Pulmonary artery endothelial cell (primary cell): ENCODE results near the gene KCNH1. TPM values are rescaled to one million over a fixed set of nuclear protein-coding genes. Genes with fewer than 3 reads are reported as not detected.

Experiments
- DNase-seq: peaks from one replicate; pipeline ENCODE4 v3.0.0-alpha.2; 2011; ENCODE audit warnings: low read depth, low spot score
- total RNA-seq: library from RNA; depleted of rRNA; stranded (reverse); fragments of >200 nt; gene quantifications from 2 replicates; pipeline ENCODE4 v1.2.3, GENCODE V29; 2014

KCNH1 gene
- total RNA-seq, 1 donor from 2014 or later, result not detected

DNA sequence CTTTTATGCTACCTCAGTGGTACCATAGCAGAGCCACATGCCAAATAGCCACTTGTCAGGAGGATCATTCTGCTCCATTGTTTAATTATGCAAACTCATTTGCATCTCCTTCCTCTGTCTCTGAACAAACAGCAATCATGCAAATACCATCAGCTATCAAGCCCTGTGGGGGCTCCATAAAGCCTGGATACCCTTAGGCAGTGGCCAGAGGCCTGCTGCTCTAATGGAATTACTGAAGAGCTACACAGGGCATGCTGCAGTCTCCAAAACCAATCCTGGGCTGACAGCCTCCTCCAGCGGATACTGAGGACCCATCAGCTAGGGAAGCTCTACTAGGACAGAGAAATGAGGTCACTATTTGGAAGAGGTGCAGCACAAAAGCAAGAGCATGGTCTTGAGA lies 376.3 kb downstream of the KCNH1 start:
- DNase-seq, result no peak

DNA sequence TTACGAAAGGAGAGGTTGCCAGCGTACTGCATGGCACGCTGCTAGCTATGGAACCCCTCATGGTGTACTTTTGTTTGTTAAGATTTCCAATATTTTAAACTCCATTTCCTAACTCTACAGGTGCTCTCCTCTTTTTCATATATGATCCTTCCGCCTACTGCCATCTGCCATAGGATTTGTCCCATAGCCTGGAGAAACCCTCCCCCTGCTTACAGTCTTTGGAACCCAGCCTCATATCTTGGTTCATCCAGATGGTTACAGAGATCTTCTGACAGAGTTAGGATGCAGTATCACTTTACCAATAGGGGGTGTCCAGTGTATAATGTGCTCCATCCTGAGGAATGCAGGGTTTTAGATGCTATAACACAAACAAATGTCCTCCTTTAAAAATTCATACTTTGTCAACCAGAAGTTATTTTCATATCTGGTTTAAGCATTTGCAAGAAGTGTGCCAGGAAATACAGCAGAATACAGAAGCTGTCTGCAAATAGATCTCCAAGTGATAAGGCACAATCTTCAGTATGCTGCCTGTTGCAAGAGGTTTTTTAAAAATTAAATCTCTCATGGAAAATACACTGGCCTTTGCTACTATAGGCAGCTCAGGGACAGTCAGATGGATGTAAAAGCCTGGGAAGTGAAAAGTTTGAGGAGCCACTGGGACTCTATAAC lies 377.8 kb downstream of the KCNH1 start:
- DNase-seq, result no peak

DNA sequence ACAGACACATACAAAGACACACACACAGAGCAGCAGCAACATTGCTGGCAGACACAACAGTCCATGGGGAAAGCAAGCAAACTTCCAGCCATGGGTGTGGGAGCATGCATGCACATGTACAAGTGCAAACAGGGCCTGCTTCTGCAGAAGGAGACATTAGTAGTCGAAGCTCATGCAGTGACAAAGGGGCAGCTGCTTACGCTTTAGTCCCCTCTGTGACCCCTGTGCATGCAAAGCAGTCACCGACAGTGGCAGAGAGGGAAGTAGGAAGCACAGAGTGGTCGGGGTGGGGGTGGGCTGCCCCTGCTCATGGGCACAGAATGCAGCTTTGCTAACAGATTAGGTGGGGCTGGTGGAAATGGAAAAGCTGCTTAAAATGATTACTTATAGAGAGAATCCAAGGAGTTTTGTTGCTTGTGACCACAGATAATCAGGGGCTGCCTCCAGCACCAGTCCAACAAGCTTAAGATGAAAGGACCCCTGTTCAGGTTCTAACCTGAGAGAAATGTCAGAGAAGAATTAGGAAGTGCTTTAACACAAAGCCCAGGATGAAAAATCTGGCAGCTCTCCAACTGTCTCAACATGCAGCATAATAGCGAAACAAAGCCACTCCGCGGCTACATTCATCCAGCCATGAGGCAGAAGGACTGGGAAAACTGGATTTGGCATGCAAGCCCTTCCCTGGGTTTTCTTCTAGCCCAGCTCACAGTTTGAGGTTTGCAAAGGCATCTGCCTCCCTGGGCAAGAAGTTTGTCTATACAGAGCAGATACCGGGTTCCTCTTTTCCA lies 378.9 kb downstream of the KCNH1 start:
- no peak for DNase-seq

DNA sequence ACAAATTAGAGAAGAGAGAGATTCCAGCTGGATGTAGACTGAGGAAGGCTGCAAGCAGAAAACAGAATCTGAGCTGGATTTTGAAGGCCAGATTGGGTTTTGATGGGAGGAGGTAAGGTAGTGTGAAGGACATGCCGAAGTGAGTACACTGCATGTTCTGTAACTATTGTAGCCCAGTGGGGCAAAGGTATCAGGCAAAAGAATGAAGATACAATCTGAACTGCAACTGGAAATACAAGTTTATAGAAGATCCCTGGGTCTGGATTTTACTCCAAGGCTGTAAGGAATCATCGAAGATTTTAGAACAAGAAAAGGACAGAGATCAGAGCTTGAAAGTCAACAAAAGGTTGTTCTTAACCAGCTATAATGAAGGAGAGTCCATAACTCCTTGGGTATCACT lies 382.0 kb downstream of the KCNH1 start:
- no peak for DNase-seq

DNA sequence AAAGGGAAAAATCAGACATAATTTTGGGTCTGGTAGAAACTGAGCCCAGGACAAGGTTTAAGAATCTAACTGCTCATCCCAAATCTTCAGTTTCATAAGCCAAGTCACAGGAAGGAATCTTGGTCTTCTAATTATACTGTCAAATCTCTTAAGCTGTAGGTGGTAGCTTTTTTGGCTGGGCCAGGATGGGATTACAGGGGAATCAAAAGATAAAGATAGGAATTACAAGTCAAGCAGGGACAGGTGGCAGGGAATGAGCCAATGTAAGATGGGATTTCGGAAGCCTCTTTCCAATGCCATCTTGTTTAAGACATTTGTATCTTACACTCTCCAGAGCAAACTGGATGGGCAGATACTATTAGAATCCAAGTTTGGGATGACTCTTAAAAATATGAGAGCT lies 383.5 kb downstream of the KCNH1 start:
- no peak for DNase-seq

DNA sequence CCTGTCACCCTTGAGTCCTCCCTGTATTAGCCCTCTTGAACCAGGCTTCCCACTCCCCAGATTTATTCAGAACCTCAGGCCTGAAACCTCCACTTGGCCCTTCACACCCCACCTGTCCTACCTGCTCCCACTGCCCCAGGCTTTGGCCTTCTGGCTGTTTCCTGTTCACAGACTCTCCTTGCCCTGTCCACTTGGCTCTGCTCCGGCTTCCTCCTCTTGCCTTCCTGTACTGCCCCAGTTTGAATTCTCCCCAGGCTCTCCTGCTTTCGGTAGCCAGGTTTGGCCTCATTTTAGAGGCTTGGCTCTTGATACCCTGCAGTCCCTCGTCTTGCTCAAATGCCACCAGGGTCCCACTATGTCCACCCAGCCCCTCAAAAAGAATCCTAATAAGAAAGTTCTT lies 385.2 kb downstream of the KCNH1 start:
- no peak for DNase-seq

DNA sequence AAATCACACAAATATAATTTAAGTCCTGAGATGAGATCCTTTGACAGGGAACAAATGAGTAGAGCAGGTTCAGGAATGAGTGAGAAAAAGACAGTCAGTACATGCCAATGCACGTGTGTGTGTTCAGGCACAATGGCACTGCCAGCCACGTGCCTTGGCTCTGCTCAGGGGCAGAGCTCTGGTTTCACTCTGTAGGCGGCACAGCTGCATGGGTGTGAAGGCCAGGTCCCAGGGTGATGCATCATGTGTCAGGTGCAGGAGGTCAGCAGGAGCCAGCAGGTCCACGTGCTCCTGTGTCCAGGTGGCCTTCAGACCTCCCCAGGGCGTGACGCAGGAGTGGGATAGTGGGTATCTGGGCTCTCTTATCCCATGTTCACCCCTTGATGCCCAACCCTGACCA lies 386.1 kb downstream of the KCNH1 start:
- no peak for DNase-seq

DNA sequence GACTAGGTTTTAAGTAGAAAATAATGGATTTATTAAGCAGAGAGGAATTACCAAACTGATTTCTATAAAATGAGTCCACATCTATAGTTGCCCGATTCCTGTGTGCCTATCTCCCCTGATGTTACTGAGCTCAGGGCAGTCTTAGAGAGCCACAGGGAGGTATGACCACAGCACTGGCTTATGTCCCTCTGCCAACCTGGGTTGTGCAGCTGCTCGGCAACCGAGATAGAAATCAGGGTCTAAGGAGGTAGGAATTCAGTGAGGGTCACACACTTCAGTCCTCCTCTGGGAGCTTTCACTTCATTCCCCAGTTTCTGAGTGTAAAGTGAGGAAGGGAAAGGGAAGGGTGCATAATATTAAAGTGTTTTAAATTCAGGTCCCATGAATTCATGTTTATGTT lies 386.8 kb downstream of the KCNH1 start:
- no peak for DNase-seq

DNA sequence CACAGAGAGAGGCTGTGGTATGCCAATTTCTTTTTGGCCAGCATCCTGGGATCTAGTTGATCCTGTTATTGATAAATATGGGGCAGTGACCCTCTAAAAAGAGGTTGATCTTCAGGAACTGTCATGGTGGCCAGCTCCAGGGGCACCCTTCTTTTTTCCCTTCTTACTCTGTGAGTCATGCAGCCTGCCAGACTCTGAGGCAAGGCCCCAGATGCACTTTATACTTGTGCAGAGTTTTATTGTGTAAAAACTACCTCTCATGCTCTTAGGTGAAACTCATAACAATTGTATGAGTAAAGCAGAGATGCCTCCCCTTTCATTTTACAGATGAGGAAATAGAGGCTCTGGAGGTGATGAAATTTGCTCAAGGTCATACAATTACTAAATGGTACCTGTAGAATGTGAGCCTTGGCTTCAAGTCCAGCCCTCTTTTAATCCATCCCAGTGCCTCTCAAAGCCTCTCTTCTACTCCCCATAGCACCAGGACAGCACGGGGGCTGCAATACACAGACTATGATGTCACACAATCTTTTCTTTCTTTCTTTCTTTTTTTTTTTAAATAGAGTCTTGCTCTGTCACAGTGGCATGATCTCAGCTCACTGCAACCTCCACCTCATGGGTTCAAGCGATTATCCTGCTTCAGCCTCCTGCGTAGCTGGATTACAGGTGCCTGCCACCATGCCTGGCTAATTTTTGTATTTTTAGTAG lies 387.8 kb downstream of the KCNH1 start:
- DNase-seq, result no peak

DNA sequence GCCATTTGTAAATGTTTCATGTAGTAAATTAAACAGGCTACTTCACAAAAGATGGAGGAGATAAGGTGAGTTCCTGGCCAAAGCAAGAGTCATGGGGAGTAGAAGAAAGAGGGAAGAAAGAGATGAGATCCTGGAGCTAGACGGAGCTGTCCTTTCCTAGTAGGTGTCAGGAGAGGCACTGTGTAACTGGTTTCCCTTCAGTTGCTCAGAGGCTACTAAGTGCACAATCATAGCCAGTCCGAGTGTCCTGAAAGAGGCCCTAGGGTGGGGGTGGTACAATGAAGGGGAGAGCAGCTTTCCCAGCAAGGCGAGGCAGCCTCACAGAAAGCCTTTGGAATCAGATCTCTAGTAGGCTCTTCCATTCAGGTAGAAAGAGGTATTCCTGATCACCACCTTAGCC lies 390.9 kb downstream of the KCNH1 start:
- DNase-seq, result no peak

DNA sequence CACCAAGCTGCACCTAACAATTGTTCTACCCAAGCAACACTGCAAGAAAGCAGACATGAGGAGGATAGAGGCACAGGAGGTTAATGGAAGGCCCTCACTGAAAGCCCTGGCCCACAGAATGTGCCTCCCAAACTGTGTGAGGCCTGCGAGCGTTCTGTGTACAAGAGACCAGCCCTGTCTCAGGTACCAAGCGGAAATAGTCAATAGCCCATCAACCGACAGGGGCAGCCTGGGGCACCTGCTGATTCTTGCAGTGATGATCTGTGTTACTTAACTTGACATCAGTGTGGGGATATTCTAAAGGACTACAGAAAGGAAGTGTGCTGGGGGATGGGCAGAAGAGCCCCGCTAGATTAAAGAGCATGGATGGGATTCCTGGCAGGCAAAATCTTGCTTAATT lies 392.4 kb downstream of the KCNH1 start:
- DNase-seq, result no peak

DNA sequence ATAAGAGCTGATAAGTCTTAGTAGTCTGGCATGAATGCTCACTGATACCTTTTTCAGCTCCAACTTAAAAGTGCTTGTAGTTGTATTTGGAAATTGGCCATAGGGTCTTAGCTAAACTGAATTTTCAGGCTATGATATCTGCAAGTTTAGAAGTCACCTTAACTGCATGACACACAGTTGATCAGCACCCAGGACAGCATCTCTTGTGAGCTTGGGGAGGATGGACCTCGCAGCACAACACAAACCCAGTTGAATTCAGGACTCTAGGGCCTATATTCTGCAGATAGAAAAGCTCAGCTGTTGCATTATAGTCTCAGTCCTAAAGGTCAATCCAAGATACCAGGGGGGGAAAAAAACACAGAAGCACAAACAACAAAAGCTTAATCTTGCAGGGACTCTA lies 394.3 kb downstream of the KCNH1 start:
- no peak for DNase-seq

DNA sequence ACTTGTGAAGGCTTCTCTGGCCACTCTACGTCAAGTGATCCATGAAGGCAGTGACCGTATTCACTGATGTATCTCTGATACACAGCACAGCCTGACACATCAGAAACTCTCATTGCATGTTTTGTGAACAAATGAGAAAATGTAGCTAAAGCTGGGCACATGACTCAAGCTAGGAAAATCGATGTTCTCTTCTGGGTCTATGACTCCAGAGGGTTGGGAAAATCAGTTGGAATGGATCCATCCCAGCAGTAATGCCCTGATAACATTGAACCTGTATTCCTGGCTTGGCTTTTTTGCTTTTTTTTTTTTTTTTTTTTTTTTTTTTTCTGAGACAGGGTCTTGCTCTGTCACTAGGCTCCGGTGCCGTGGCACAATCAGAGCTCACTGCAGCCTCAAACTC lies 395.7 kb downstream of the KCNH1 start:
- no peak for DNase-seq

DNA sequence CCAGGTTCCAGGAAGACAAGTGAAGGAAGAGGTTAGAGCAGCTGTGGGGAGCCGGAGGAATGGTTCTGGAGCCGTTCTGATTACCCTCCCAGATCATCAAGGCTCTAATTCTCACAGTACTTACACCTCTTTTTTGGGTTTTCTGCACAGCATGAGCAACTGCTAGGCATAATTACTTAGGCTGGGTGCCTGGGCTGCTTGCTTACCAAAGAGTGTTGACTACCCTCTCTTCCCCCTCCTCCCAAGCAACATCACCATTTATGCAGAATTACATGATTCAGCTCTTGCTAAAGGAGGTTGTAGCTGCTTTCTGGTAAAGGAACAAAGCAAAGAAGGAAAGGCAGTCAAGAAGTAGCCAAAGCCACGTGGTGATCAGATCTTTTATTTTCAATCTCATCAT lies 397.2 kb downstream of the KCNH1 start:
- no peak for DNase-seq

DNA sequence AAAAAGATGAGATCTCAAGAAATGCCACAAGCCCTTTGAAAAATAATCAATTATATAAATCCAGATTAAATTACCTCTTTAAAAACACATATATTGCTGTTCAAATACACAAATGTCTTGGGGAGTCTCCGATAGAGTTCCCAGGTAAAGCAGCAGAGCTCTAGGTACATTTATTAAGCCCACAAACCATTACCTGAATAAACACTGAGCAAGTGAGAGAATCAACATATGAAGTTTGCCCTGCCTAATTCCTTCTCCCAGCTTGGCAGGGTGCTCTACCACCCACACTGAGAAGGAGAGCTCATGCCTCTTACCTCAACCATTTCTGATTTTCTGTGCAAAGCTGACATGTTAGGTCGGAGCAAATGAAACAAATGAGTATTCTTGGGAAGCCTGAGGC lies 402.4 kb downstream of the KCNH1 start:
- no peak for DNase-seq

DNA sequence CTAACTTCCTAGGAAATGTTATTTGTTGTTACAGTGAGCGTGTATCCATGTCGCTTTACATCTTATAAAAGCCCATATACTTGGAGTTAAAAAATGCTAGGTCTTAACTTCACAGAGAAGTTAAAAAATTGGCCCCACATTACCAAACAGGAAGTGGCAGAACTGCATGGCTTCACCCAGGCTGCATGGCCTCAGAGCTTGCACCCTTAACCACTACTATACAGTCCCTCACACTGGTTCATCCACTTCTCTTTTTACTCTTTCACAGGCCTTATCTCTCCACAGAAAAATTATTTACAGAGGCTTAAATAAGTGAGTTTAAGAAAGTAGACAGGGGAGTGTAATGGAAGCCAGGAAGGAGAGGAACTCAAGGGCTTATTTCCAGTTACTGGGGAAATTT lies 402.8 kb downstream of the KCNH1 start:
- DNase-seq, result no peak

DNA sequence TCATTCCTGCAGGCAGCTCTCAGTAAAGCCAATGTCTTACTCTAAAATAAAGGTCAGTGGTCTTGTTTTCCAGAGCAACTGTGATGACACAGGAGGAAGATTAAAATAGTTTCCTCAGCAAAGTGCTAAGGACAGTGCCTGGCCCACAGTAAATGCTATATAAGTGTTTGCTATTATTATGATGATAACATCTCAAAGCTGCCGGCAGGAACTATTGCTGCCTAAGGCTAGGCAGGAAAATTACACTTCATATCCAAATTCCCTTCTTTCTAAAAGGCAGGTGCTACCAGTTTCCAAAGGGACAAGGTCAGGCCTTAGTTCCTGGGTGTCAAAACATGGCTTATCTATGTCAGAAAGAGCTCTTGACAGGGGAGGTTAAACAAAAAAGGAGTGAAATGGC lies 403.9 kb downstream of the KCNH1 start:
- DNase-seq, result no peak

DNA sequence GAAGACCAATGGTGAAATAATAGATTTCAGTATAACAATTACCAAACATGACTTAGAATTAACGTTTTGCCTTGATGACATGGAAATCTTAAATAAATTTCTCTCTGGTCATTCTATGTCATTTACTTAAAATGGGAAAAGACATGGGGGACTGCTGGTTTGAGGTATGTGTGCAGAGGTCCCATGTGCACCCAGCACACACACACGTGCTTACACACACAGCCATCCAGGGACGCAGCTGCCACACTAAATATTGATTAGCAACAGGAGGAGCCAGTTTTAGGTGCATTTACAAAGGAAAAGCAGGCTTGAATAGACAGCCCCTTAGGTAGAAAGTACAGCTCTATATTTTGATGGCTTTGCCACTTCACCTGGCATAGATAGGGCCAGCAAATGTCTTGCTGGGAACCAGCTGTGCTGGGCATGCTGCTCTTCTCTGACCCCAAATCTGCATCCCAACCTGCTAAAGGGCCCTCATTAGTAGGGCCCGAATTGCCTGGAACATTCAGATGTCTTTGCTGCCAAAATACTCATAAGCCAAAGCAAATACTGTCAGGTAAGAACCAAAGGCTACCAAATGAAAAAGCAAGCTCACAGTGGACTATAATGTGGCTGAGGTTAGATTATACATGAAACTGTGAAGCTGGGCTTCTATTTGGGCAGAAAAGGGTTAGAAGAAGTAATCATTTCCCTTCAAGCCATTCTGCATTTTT lies 405.4 kb downstream of the KCNH1 start:
- no peak for DNase-seq

DNA sequence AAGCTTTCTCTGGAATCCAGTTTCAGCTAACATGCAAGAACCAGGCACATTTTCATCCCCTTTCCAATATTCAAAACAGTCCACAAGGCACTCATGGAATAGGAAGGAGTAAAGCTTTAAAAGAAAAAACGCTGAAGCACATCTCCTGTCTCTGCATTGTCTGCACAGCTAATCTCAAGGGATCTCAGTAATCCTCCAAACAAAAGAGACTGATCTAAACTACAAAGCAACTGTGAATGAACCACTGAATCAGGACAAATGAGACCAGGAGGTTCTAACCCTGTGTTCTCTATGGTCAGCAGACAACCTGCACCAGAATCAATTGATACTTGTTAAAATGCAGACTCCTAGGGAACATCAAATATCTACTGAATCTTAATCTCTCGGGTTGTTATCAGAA lies 406.2 kb downstream of the KCNH1 start:
- DNase-seq, result no peak

DNA sequence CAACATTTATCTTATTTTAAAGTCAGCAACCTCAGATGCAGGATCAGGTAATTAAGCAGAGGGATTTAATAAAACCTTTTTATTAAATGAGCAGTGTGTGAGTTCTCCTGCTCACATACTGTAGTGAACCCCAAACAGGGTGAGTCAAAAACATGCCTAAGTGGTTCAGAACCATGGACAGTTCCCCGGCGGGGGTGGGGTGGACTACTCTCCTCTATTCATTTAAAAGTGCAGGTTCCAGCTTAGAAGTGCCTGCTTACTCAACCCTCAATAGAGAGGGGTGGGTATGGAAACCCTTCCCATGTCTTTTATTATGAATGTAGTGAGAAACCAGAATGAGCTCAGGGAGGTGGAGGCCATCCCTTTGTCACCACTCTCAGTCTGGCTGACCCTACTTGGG lies 407.3 kb downstream of the KCNH1 start:
- no peak for DNase-seq

DNA sequence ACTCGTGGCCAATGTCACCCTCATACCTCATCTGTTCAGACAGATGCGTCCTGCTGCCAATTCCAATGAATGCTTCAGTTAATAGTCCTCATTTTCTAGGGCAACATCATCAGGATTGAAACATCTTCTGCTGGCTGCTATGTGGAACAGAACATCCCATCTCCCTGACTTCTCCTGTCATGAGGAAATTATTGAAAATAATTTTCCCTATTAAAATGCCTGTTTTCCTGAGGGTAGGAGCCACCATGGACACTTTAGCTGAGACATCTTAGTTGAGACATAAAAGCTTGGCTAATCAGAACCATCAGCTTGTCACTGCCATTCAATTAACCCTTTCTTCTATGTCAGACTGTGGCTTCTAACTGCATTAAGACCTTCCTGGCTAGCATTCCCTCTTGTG lies 409.2 kb downstream of the KCNH1 start:
- no peak for DNase-seq

DNA sequence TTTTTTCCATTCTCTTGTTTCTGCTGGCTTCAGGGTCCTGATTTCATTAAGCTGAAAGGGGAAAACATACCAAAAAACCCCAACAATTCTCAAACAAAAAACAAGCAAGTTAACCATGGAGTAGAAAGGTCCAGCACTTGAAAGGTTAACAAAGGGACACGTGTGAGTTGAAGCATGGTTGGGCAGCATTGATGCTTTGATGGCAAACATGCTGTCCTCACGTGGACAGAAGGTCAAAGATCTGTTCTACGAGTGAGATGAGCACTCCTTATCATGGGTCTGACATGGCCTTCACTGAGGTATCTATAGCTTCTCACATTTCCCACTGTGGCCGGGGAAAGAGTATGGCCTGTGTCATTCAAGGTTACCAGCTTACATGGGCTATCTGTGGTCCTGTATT lies 410.3 kb downstream of the KCNH1 start:
- no peak for DNase-seq
